HepG2 (cell line): Measurements from ENCODE around the gene CHRNB1. TPM values are rescaled to one million over a fixed set of nuclear protein-coding genes. Genes with fewer than 3 reads are reported as not detected.

Experiments used
- ATAC-seq: fragments of 200-7000 bp; cut with Tn5 transposase; 3 replicates; pipeline ENCODE4 v1.9.1; 2020; ENCODE audit warnings: mild to moderate bottlenecking, moderate library complexity
- BruUV-seq: library from RNA; stranded (reverse); fragments of 400-500 nt; replicated peaks from 2 replicates; lab custom pipeline; 2021; lab: Mats Ljungman, UMichigan
- CTCF ChIA-PET: fragments of 300-600 bp; formaldehyde crosslinking; extraction: SDS; loops from one replicate; lab custom pipeline; 2021; ENCODE audit warnings: low total read pairs, inconsistent platforms, low intra/inter-chr PET ratio; lab: Yijun Ruan, JAX
- POLR2A ChIA-PET: fragments of 350-600 bp; sonication (Branson Sonifier 250); formaldehyde crosslinking; loops from one replicate; lab custom pipeline; 2020; ENCODE audit warnings: antibody characterized with exemption, inconsistent platforms; lab: Yijun Ruan, JAX
- DNase-seq: peaks from one replicate; pipeline ENCODE4 v3.0.0-alpha.2; 2015; ENCODE audit warnings: low spot score
- FAIRE-seq: peaks from 3 replicates; lab custom pipeline; 2011; peaks lifted over from hg19 to GRCh38; lab: Jason Lieb, UNC
- H2AFZ ChIP-seq: one replicate; pipeline ENCODE4 v1.6.1; 2011; ENCODE audit warnings: low read length, inconsistent platforms
- H3K27ac ChIP-seq: fragments of 300-600 bp; 3 replicates; pipeline ENCODE4 v1.8.0; 2011; ENCODE audit warnings: mixed run types, mild to moderate bottlenecking, mixed read lengths, low read length, inconsistent platforms; ENCODE audit not compliant: insufficient read depth; ENCODE audit errors: extremely low read length
- H3K27me3 ChIP-seq, 2 experiments: fragments of 200-600 bp in 1 of 2; 2 replicates in 1 of 2; 3 replicates in 1 of 2; pipeline versions ENCODE4 v1.6.0 to v1.8.0; 2011; ENCODE audit warnings: low read length in 2 of 2, mild to moderate bottlenecking in 2 of 2, moderate library complexity in 2 of 2, inconsistent platforms in 1 of 2; ENCODE audit not compliant: insufficient read depth in 2 of 2, control insufficient read depth in 1 of 2
- H3K36me3 ChIP-seq, 2 experiments: fragments of 200-600 bp in 1 of 2; replicated peaks in 1 of 2; 2 replicates in 1 of 2; 3 replicates in 1 of 2; pipeline versions ENCODE4 v1.5.1 to v1.8.0; 2011; ENCODE audit warnings: low read length in 2 of 2, inconsistent platforms in 1 of 2; ENCODE audit not compliant: insufficient read depth in 2 of 2, control insufficient read depth in 1 of 2
- H3K4me1 ChIP-seq: 2 replicates; pipeline ENCODE4 v1.5.1; 2012; ENCODE audit warnings: low read length, inconsistent platforms; ENCODE audit not compliant: insufficient read depth
- H3K4me2 ChIP-seq: 2 replicates; pipeline ENCODE4 v1.6.0; 2011; ENCODE audit warnings: low read depth, low read length, inconsistent platforms
- H3K4me3 ChIP-seq, 3 experiments: fragments of 200-600 bp in 1 of 3; sonication (generic), shearing (Covaris generic) in 1 of 3; replicated peaks in 1 of 3; 2 replicates each; pipeline ENCODE4 v1.5.1; 2011 to 2016; ENCODE audit warnings: low read length in 3 of 3, inconsistent platforms in 2 of 3, low read depth in 2 of 3, mild to moderate bottlenecking in 2 of 3, control low read depth in 1 of 3, mixed read lengths in 1 of 3; ENCODE audit not compliant: insufficient read depth in 1 of 3
- H3K79me2 ChIP-seq: one replicate; pipeline ENCODE4 v1.6.1; 2011; ENCODE audit warnings: low read length, inconsistent platforms; ENCODE audit not compliant: insufficient read depth
- H3K9ac ChIP-seq: 2 replicates; pipeline ENCODE4 v1.6.0; 2011; ENCODE audit warnings: mild to moderate bottlenecking, low read depth, low read length, inconsistent platforms; ENCODE audit not compliant: insufficient read depth
- H3K9me3 ChIP-seq: 2 replicates; pipeline ENCODE4 v1.5.1; 2012; ENCODE audit warnings: mild to moderate bottlenecking, low read length
- H4K20me1 ChIP-seq: 2 replicates; pipeline ENCODE4 v1.6.0; 2011; ENCODE audit warnings: inconsistent platforms, mild to moderate bottlenecking, low read length, moderate library complexity; ENCODE audit not compliant: insufficient read depth
- AGO2 ChIP-seq: fragments of 200-400 bp; formaldehyde crosslinking; optimal IDR thresholded peaks from 2 replicates; pipeline ENCODE3; 2017; ENCODE audit warnings: mild to moderate bottlenecking, low read depth, low read length, moderate library complexity
- MAFK ChIP-seq, 2 experiments: IDR thresholded peaks in 1 of 2; conservative IDR thresholded peaks in 1 of 2; 2 replicates each; pipeline ENCODE4 v1.6.1; 2011; ENCODE audit warnings: improper control_type of control experiment in 2 of 2, low read length in 2 of 2
- RBFOX2 ChIP-seq: fragments of 200-400 bp; formaldehyde crosslinking; IDR thresholded peaks from 2 replicates; pipeline ENCODE4 v1.6.1; 2017; ENCODE audit warnings: low read depth, mild to moderate bottlenecking, low read length
- ZBTB38 ChIP-seq: sonication (generic); formaldehyde crosslinking; IDR thresholded peaks from 2 replicates; pipeline ENCODE4 v1.5.1; 2020; ENCODE audit warnings: mild to moderate bottlenecking, missing genetic modification reagents
- ZC3H13 ChIP-seq: sonication (generic); formaldehyde crosslinking; IDR thresholded peaks from 2 replicates; pipeline ENCODE4 v1.8.1; 2023; ENCODE audit warnings: mild to moderate bottlenecking, missing genetic modification reagents, moderate library complexity
- ZNF687 ChIP-seq: sonication (generic); formaldehyde crosslinking; IDR thresholded peaks from 2 replicates; pipeline ENCODE4 v1.5.1; 2020; ENCODE audit warnings: mild to moderate bottlenecking, missing genetic modification reagents, moderate library complexity
- ZNF891 ChIP-seq: sonication (generic); formaldehyde crosslinking; IDR thresholded peaks from 2 replicates; pipeline ENCODE4 v1.5.0; 2020; ENCODE audit warnings: mild to moderate bottlenecking, missing genetic modification reagents
- WGBS: methylation state at CpG from one replicate; pipeline ENCODE4 v1.1.6; 2017; ENCODE audit warnings: low lambda C conversion rate; 5-methylcytosine and 5-hydroxymethylcytosine counted together
- in situ Hi-C: cut with HindIII; loops from 2 replicates; pipeline ENCODE4 v1.10.0; 2017; ENCODE audit warnings: low pct_unique_long_range_greater_than_20kb; ENCODE audit not compliant: extremely low pct_ligation_motif_present
- intact Hi-C: fragments of 100-400 bp; cut with micrococcal nuclease; formaldehyde crosslinking; loops from one replicate; pipeline ENCODE4 v1.10.0; 2022; ENCODE audit not compliant: unreplicated experiment
- polyA plus RNA-seq, 8 experiments: library from polyadenylated mRNA; depleted of rRNA in 3 of 8; stranded (reverse) in 7 of 8; unstranded in 1 of 8; fragments of >200 nt; fragmentation: Illumina TruSeq in 4 of 8; extraction: Trizol in 4 of 8; gene quantifications; 2 replicates each; pipeline versions ENCODE4 v1.2.1 to v1.2.3, GENCODE V29; 2011 to 2016; ENCODE audit warnings: low read depth in 4 of 8, missing spikeins in 1 of 8, mixed read lengths in 1 of 8; ENCODE audit not compliant: insufficient read depth in 1 of 8
- total RNA-seq, 5 experiments: library from RNA; depleted of rRNA; stranded (reverse); fragments of >200 nt; fragmentation: Illumina TruSeq; extraction: Trizol; gene quantifications; 2 replicates each; pipeline ENCODE4 v1.2.3, GENCODE V29; 2016; ENCODE audit warnings: low read depth in 1 of 5

The CHRNB1 gene
- total and polyA plus RNA-seq, 2 of the 13 experiments (the other 11 are each of a cell fraction or from before 2014, with no cell fraction given): 5.4 to 33.7 TPM

DNA sequence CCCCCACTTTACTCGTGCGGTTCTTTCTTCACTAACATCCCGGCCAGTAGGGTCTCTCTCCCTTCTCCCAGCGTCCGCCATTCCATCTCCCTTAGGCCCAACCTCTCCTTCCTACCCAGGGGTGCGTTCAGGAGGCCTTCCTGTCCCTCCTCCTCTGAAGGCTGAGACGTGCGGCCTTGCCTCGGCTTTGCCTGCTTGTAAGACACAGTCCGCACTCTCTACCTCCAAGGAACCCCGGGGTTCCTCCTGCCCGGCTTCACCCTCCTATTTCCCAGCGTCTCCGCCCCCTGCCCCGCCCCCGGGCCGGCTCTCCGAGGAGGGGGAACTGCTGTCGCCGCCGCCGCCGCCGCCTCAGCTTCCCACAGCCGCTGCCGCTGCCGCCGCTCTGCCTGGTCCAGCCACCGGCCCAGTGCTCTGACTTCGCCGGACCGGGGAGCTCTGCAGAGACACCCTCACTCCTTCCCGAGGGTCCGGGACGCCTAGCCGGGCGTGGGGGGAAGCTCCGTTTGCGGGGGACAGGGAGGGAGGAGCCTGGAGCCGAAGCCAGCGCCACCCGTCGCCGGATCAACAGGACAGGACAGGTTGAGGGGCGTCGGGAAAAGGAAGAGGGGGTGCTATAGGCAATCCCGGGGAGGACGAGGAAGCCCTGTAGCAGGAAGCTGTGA, 6.8 kb upstream of the CHRNB1 start:
- H3K4me1 ChIP-seq: peaks cover 49% of the 10 kb centered on the region
- ChIA-PET POLR2A (no interaction called here), CTCF (interaction anchor here (2.1 kb wide), 1 partner anchor 82 kb away, joined by 11 read pairs; no protein-coding TSS in a partner anchor)
- ATAC-seq: no peak
- no peaks in the 10 kb centered on the region for H4K20me1 ChIP-seq
- no peak for DNase-seq
- peaks cover 4 to 19% of the 10 kb centered on the region in 2 experiments; a peak in 4 of 5 replicates for H3K27me3 ChIP-seq
- H3K9ac ChIP-seq: no peak overlapping the region
- WGBS: 86% methylated on average over 48 of the region's 48 CpGs
- H3K4me3 ChIP-seq: no peak overlapping the region
- no TSS peak for BruUV-seq
- no peak overlapping the region for H3K4me2 ChIP-seq
- FAIRE-seq: no peak
- no peak overlapping the region for H3K27ac ChIP-seq
- H2AFZ ChIP-seq: no peak overlapping the region
- TF ChIP-seq RBFOX2 (0 out of 2 replicates have a peak, but pooled peaks have one; percentile 28), AGO2 (peak; percentile 41), ZBTB38 (CRISPR knock-in tag) (peak; percentile 16; the same call in 1 of the 2 replicates), MAFK (conservative IDR thresholded peaks at IDR 0.05 in 1 of 2, IDR thresholded peaks at IDR 0.05 in 1 of 2; ENCODE audit: low read length in 2 of 2) (no peak), ZC3H13 (CRISPR knock-in tag) (peak; percentile 73), ZNF687 (peak; percentile 8; the same call in 1 of the 2 replicates), ZNF891 (CRISPR knock-in tag) (no peak)
- H3K9me3 ChIP-seq: no peaks in the 10 kb centered on the region
- intact Hi-C loops (loop anchor here (2.0 kb wide), 1 partner anchor 77 kb away; no protein-coding TSS in a partner anchor), in situ Hi-C loops (loop anchor here (5.0 kb wide), 2 partner anchors 39 to 81 kb away; partner anchors contain the start of genes TMEM95 and ZBTB4)
- no peaks in the 10 kb centered on the region for H3K79me2 ChIP-seq
- H3K36me3 ChIP-seq: no peaks in the 10 kb centered on the region
